NB4 (cell line): ENCODE data around the gene PGK2.

ENCODE experiments used
- DNase-seq: peaks from one replicate; pipeline ENCODE4 v3.0.0; 2010; ENCODE audit warnings: low read depth
- H3K4me3 ChIP-seq: one replicate; pipeline ENCODE4 v1.5.1; 2011; ENCODE audit warnings: mild to moderate bottlenecking, low read depth, low read length, moderate library complexity
- MYC ChIP-seq: IDR thresholded peaks from 2 replicates; pipeline ENCODE4 v1.6.1; 2011; ENCODE audit warnings: low read depth, low read length
- POLR2A ChIP-seq: IDR thresholded peaks from 2 replicates; pipeline ENCODE4 v1.6.1; 2011; ENCODE audit warnings: mild to moderate bottlenecking; ENCODE audit not compliant: insufficient read length; ENCODE audit errors: extremely low read depth
- TF ChIP-seq, protein P1 (sequence below): IDR thresholded peaks from one replicate; pipeline ENCODE4 v1.5.1; 2012; ENCODE audit warnings: low read depth, low read length
- TF ChIP-seq, protein P2 (sequence below): IDR thresholded peaks from 2 replicates; pipeline ENCODE4 v1.6.1; 2011; ENCODE audit warnings: low read depth, low read length

Gene PGK2

DNA sequence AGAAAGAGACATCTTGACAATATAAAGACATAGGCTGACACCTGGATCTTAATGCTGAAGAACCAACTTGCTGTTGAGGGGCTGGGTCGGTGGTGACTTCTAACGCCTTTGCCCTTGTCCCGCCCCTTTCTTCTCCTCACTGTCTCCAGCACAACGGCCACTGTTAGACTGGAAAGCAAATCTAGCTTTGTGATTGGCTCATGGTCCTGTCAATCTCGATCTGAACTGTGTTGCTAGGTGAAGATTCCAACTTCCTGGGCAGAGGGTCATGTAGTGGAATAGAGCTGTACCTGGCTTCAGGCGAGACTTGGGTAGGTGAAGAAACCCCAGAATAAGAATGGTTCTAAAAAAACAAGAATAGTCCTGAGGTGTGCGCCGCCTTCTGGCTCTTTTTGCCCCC is at the start of gene PGK2:
Gene PGK2, minus strand, starts transcription at position 110 of the 400 bp plus-strand sequence. Its CDS starts 98 bp downstream, at position 12.
- H3K4me3 ChIP-seq: no peak within 1 kb of the TSS
- peak; percentile 16 for DNase-seq
- TF ChIP-seq MYC (no peak), POLR2A (no peak)
- TF ChIP-seq, protein P1, sequence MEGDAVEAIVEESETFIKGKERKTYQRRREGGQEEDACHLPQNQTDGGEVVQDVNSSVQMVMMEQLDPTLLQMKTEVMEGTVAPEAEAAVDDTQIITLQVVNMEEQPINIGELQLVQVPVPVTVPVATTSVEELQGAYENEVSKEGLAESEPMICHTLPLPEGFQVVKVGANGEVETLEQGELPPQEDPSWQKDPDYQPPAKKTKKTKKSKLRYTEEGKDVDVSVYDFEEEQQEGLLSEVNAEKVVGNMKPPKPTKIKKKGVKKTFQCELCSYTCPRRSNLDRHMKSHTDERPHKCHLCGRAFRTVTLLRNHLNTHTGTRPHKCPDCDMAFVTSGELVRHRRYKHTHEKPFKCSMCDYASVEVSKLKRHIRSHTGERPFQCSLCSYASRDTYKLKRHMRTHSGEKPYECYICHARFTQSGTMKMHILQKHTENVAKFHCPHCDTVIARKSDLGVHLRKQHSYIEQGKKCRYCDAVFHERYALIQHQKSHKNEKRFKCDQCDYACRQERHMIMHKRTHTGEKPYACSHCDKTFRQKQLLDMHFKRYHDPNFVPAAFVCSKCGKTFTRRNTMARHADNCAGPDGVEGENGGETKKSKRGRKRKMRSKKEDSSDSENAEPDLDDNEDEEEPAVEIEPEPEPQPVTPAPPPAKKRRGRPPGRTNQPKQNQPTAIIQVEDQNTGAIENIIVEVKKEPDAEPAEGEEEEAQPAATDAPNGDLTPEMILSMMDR: no peak
- TF ChIP-seq, protein P2, sequence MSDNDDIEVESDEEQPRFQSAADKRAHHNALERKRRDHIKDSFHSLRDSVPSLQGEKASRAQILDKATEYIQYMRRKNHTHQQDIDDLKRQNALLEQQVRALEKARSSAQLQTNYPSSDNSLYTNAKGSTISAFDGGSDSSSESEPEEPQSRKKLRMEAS: no peak

DNA sequence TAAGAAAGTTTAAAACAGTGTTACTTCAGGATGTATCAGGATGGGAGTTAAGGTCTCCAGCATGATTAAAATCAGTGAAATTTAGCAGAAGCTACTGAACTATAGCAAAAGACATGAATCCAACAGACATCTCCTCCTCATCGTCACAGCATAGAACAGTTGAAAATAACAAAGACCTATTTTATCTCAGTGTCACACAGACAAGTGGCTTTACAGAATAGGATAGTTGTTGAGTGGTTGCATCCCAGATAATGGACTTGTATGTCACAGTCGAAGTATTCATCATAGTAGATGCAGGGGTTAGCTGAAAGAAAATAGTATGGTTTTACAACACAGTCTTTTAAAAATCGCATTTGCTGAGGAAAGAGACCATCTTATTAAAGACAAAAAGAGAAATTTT is 48.1 kb upstream of the PGK2 start:
- TF ChIP-seq MYC: no peak
- no peak for TF ChIP-seq POLR2A
- TF ChIP-seq, protein P2: no peak
- TF ChIP-seq, protein P1: no peak
- H3K4me3 ChIP-seq: no peak overlapping the region
- no peak for DNase-seq

DNA sequence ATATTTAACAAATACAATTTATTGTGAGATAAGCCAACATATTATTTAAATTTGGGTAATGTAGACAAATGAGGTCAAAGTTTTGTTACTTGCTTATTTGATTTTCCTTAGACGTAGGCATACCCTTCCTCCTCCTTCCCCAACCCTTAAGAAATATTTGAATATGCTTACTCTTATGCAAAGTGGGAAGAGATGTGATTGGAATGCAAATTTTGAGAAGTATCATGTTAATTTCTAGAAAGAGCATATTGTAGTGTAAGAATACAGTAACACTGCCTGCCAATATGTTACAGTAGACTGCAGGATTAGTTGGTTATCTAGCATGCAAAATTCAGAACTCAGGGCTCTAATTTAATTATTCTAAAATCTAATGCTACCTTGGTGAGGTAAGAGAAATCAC is 46.3 kb upstream of the PGK2 start:
- H3K4me3 ChIP-seq: no peak overlapping the region
- no peak for TF ChIP-seq MYC
- TF ChIP-seq, protein P2: no peak
- TF ChIP-seq, protein P1: no peak
- TF ChIP-seq POLR2A: no peak
- DNase-seq: no peak

DNA sequence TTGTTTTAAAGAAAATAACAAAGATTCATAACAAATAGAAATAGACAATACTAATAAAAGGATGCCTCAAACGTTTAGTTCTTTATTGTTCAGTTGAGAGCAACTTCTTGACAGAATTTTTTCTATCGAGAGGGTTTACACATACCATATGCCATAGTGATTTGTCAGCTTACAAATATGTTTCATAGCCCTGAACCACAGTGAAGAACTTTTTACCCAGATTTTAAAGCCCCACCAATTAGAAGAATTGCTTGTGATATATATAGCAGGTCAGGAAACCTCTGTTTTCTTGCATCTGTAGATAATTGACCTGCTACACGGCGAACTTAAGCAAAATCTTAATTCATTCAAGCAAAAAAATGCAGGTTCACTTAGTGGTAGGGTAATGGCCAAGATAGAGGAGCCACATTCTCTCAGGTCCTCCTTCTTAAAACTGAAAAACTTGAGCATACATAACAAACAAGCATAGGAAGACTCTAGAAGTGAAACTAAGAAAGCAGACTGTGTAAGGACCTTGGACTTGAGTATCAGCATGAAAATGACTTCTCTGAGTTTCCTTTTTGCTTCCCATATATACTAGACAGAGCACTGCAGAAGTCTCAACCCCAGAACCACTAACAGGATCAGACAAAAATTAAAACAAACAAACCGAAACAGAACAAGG is 39.8 kb upstream of the PGK2 start:
- TF ChIP-seq, protein P1: no peak
- TF ChIP-seq, protein P2: no peak
- TF ChIP-seq POLR2A (no peak), MYC (no peak)
- no peak for DNase-seq
- H3K4me3 ChIP-seq: no peak overlapping the region

DNA sequence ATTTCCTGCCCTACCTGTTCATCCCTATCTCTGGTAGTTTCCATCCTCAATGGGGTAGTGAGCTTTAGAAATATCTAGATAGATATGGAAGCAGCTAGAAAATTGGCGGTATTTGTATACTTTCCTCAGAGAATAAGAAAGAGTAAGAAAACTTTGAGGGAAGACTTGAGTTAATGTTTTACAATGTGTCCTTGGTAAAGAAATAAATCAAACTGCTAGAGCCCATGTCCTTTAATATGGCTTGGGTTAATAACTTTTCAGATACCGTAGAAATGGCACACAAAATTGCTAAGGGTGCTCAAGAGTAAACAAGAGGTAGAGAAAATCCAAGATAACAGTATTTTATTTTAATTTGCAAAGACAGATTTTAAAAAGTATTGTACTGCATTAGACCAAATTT is 28.1 kb upstream of the PGK2 start:
- no peak for DNase-seq
- no peak overlapping the region for H3K4me3 ChIP-seq

More for the DNA sequence above, 28.1 kb upstream of the PGK2 start:
- TF ChIP-seq POLR2A (no peak), MYC (no peak)
- TF ChIP-seq, protein P1: no peak
- TF ChIP-seq, protein P2: no peak
